Measurements from ENCODE around the gene RGS5. TPM values are rescaled to one million over a fixed set of nuclear protein-coding genes. Genes with fewer than 3 reads are reported as not detected.

Gene RGS5
- total and polyA plus RNA-seq, 3 experiments from 2014 or later = 2.8 to 4.9 (median 3.0) TPM

DNA sequence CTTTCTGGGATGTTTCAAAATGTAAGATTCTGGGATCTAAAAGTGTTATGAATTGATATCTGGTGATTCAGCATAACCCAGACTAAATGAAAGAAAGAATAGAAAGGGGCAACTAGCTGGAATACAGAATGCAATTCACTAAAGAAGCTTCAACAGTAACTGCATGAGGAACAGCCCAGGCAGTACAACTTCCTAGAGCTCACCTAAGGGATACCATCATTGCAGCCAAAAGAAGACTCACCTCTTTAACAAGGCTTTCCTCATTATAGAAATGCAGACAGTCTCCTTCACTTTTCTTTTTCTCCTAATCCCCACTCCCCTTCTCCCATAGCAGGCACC, 6.3 kb downstream of the RGS5 start:
- Histone ChIP-seq H3K4me3 (ENCODE audit: low read length) (no peak overlapping the region), H3K9me3 (ENCODE audit: low read length) (no peaks in the 10 kb centered on the region), H3K27me3 (ENCODE audit: insufficient read depth, low read length, poor library complexity, severe bottlenecking) (no peaks in the 10 kb centered on the region), H3K36me3 (ENCODE audit: insufficient read depth, low read length) (no peaks in the 10 kb centered on the region), H3K4me1 (ENCODE audit: insufficient read depth, low read length) (no peaks in the 10 kb centered on the region), H3K27ac (ENCODE audit: low read depth, low read length) (no peak overlapping the region)
- ChIA-PET POLR2A (no interaction called here), CTCF (no interaction called here)
- H3K4me1 Mint-ChIP-seq = no peaks in the 10 kb centered on the region
- no peaks in the 10 kb centered on the region for H3K36me3 Mint-ChIP-seq
- DNase-seq = no peak
- H3K27me3 Mint-ChIP-seq = no peaks in the 10 kb centered on the region
- no peak overlapping the region for H3K4me3 Mint-ChIP-seq
- H3K9me3 Mint-ChIP-seq = peaks cover 0 to 2% (median 0%) of the 10 kb centered on the region in 5 donors
- no peak overlapping the region for H3K27ac Mint-ChIP-seq

DNA sequence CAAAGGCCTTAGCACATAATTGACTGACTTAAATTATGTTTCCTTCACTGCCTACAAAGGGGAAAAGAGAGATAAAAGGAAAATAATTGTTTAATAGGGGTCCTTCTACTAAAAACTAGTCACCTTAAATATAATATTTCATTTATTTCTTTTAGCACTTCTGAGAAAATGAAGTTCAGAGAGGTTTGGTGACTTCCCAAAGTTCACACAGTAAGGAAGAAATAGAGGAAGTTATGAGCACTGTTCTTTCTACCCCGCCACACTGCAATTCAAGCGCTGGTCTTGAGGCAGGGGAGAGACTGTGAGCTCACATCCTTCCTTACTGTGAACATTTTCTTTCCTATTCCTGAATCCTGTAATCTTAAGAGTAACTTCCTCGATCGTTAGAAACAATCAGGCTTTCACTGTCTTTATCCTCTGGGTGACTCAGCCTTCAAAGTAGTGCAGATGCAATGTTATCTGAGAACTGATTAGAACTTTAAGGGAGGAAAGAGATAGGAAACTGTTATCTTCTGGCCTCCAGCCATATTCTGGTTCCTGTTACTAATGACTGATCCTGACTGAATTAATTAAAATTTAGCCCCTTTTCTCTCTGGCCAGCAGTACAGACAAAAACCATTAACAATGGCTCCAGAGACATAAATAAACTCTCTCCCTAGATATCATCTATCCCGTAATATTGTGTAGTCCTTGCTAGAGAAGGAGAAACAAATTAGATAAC, 6.8 kb downstream of the RGS5 start:
- no peaks in the 10 kb centered on the region for H3K4me1 Mint-ChIP-seq

DNA sequence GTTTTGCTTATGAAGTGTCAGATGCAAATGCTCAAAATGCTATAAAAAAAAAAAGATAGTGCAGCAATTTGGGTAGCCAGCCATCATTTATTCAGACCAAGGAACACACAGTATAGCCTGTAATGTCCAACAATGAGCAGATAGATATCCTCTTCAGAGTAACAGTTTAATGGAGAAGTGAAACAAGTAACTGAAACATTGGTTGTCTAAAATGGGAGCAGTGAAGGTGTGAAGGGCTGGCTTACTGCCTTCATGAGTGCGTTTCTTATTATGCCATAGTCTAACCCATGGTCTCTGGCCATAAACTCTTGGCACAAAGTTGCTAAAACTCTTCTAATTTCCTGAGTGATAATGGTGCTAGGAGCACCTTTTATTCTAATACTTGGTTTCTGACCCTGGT, 11.4 kb downstream of the RGS5 start:
- ChIA-PET CTCF (no interaction called here), POLR2A (no interaction called here)
- H3K4me3 ChIP-seq (ENCODE audit: low read length) = no peak overlapping the region
- no peaks in the 10 kb centered on the region for H3K27me3 ChIP-seq (ENCODE audit: insufficient read depth, low read length, poor library complexity, severe bottlenecking)
- Mint-ChIP-seq H3K9me3 (peaks cover 0 to 4% (median 0%) of the 10 kb centered on the region in 5 donors), H3K4me3 (no peak overlapping the region), H3K4me1 (no peaks in the 10 kb centered on the region), H3K36me3 (peaks cover 0 to 6% (median 0%) of the 10 kb centered on the region in 3 donors), H3K27me3 (peaks cover 0 to 5% of the 10 kb centered on the region in 2 donors), H3K27ac (no peak overlapping the region)
- no peaks in the 10 kb centered on the region for H3K9me3 ChIP-seq (ENCODE audit: low read length)
- no peaks in the 10 kb centered on the region for H3K36me3 ChIP-seq (ENCODE audit: insufficient read depth, low read length)
- H3K4me1 ChIP-seq (ENCODE audit: insufficient read depth, low read length) = no peaks in the 10 kb centered on the region
- no peak overlapping the region for H3K27ac ChIP-seq (ENCODE audit: low read depth, low read length)
- no peak for DNase-seq

More for the DNA sequence above, 6.8 kb downstream of the RGS5 start:
- Mint-ChIP-seq H3K4me3 (no peak overlapping the region), H3K9me3 (peaks cover 0 to 2% (median 0%) of the 10 kb centered on the region in 5 donors), H3K36me3 (no peaks in the 10 kb centered on the region), H3K27ac (no peak overlapping the region), H3K27me3 (no peaks in the 10 kb centered on the region)
- CTCF ChIA-PET = no interaction called here
- POLR2A ChIA-PET = no interaction called here
- no peak overlapping the region for H3K4me3 ChIP-seq (ENCODE audit: low read length)
- H3K4me1 ChIP-seq (ENCODE audit: insufficient read depth, low read length) = no peaks in the 10 kb centered on the region
- DNase-seq = no peak
- H3K27me3 ChIP-seq (ENCODE audit: insufficient read depth, low read length, poor library complexity, severe bottlenecking) = no peaks in the 10 kb centered on the region
- H3K36me3 ChIP-seq (ENCODE audit: insufficient read depth, low read length) = no peaks in the 10 kb centered on the region
- no peak overlapping the region for H3K27ac ChIP-seq (ENCODE audit: low read depth, low read length)
- no peaks in the 10 kb centered on the region for H3K9me3 ChIP-seq (ENCODE audit: low read length)

DNA sequence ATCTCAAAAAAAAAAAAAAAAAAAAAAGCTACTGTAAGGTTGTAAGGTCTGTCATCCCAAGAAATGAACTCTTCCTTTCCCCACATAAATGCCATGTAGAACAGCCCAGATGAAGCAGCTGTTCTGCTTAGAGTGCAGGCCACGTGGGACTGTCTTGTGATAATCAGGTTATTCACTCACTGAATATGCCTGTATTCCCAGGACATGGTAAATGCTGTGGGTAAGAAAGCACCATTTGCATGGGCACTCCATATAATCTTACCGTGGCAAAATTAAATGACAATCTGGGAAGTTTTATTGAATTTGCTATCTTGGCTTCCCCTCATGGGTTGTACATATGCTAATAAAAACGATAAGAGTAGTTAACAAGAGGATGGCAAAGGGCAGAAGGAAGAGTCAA, 13.8 kb downstream of the RGS5 start:
- H3K9me3 ChIP-seq (ENCODE audit: low read length) = no peaks in the 10 kb centered on the region
- peaks cover 0 to 2% (median 0%) of the 10 kb centered on the region in 5 donors for H3K9me3 Mint-ChIP-seq
- no peak overlapping the region for H3K4me3 Mint-ChIP-seq
- ChIA-PET POLR2A (no interaction called here), CTCF (interaction anchor here (1.1 kb wide), 1 partner anchor 12 kb away, joined by 3 read pairs; no protein-coding TSS in a partner anchor)
- no peaks in the 10 kb centered on the region for H3K4me1 Mint-ChIP-seq
- peaks cover 6 to 9% of the 10 kb centered on the region in 2 donors for H3K27me3 Mint-ChIP-seq
- no peaks in the 10 kb centered on the region for H3K36me3 ChIP-seq (ENCODE audit: insufficient read depth, low read length)
- no peak for DNase-seq
- no peak overlapping the region for H3K27ac ChIP-seq (ENCODE audit: low read depth, low read length)
- no peaks in the 10 kb centered on the region for H3K4me1 ChIP-seq (ENCODE audit: insufficient read depth, low read length)
- H3K27me3 ChIP-seq (ENCODE audit: insufficient read depth, low read length, poor library complexity, severe bottlenecking) = no peaks in the 10 kb centered on the region
- no peak overlapping the region for H3K27ac Mint-ChIP-seq
- no peak overlapping the region for H3K4me3 ChIP-seq (ENCODE audit: low read length)
- peaks cover 0 to 6% (median 0%) of the 10 kb centered on the region in 3 donors for H3K36me3 Mint-ChIP-seq

DNA sequence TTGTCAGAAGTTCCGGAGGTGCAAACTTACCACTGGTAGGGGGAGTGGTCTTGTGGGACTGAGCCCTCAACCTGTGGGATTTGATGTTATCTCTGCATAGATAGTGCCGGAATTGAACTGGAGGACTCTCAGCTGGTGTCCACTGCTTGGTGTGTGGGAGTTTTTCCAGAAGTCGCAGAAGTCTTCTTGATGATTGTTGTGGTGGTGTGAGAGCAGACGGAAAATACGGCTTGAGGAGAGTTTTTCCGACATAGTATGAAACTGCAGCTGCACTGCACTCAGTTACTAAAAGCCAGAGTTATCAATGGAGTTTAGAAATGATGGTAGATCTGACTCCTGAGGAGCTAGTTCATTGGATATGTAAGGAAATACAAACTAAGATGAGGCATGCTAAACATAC, 14.9 kb downstream of the RGS5 start:
- Histone ChIP-seq H3K27ac (ENCODE audit: low read depth, low read length) (no peak overlapping the region), H3K27me3 (ENCODE audit: insufficient read depth, low read length, poor library complexity, severe bottlenecking) (no peaks in the 10 kb centered on the region), H3K4me1 (ENCODE audit: insufficient read depth, low read length) (no peaks in the 10 kb centered on the region), H3K9me3 (ENCODE audit: low read length) (no peaks in the 10 kb centered on the region), H3K36me3 (ENCODE audit: insufficient read depth, low read length) (no peaks in the 10 kb centered on the region), H3K4me3 (ENCODE audit: low read length) (no peak overlapping the region)
- Mint-ChIP-seq H3K4me3 (no peak overlapping the region), H3K36me3 (peaks cover 0 to 6% (median 0%) of the 10 kb centered on the region in 3 donors), H3K9me3 (peaks cover 0 to 2% (median 0%) of the 10 kb centered on the region in 5 donors), H3K27ac (no peak overlapping the region), H3K4me1 (no peaks in the 10 kb centered on the region), H3K27me3 (peaks cover 6 to 13% of the 10 kb centered on the region in 2 donors)
- CTCF ChIA-PET = interaction anchor here (1.1 kb wide), 1 partner anchor 11 kb away, joined by 3 read pairs; no protein-coding TSS in a partner anchor
- POLR2A ChIA-PET = no interaction called here
- DNase-seq = no peak

DNA sequence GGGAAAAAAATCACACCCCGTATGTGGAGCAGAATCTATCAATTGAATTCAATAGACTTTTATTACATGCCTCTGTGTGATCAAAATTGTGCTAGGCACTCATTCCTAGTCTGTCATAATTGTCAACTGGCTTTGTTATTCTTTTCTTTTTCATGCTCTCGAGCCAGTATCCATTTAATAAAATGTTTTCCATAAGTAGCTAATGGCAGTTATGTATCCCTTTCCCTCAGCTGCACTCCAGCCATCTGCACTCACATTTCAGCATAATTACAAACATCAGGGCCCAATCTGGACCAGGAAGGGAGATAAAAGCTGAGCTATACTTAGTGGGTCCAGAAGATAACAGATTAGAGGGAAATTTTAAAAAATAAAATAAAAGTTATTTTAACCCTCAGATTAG, 15.9 kb downstream of the RGS5 start:
- POLR2A ChIA-PET = no interaction called here

DNA sequence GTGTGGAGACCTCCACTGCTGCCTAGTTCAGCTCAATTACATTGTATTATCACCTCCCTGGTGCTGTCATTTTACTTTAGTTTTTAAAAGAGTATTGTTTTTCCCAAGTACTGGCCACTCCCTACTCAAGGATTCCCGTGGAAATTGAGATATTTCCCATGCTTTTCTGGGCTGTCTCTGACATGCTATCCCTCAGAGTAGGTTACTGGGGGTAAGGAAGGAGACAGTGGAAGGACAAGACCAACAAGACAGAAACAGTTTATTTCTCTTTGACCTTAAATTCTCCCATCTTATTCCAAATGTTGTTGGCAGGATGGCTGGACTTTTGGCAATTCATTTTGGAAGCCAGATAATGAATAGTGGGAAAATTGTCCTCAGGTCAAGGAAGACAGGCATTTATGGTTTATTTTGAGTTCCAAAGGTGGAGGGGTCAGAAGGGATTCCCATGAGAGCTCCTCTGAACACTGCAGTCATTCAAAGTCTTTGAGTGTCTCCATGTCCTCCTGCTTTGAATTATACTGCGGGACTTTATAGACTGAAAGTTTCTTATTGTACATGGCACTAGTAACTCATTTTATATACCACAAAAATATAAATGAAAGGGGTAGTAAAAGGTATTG, 20.3 kb downstream of the RGS5 start:
- Mint-ChIP-seq H3K27me3 (peaks cover 1 to 13% of the 10 kb centered on the region in 2 donors), H3K36me3 (peaks cover 0 to 3% (median 0%) of the 10 kb centered on the region in 3 donors), H3K9me3 (peaks cover 0 to 2% (median 0%) of the 10 kb centered on the region in 5 donors), H3K4me1 (no peaks in the 10 kb centered on the region), H3K27ac (no peak overlapping the region), H3K4me3 (no peak overlapping the region)
- H3K36me3 ChIP-seq (ENCODE audit: insufficient read depth, low read length) = no peaks in the 10 kb centered on the region
- POLR2A ChIA-PET = no interaction called here
- H3K4me3 ChIP-seq (ENCODE audit: low read length) = no peak overlapping the region
- H3K27me3 ChIP-seq (ENCODE audit: insufficient read depth, low read length, poor library complexity, severe bottlenecking) = no peaks in the 10 kb centered on the region
- H3K4me1 ChIP-seq (ENCODE audit: insufficient read depth, low read length) = no peaks in the 10 kb centered on the region
- H3K9me3 ChIP-seq (ENCODE audit: low read length) = no peaks in the 10 kb centered on the region
- CTCF ChIA-PET = no interaction called here
- no peak for DNase-seq
- no peak overlapping the region for H3K27ac ChIP-seq (ENCODE audit: low read depth, low read length)

More for the DNA sequence above, 15.9 kb downstream of the RGS5 start:
- Mint-ChIP-seq H3K9me3 (peaks cover 0 to 2% (median 0%) of the 10 kb centered on the region in 5 donors), H3K4me3 (no peak overlapping the region), H3K4me1 (no peaks in the 10 kb centered on the region), H3K27me3 (peaks cover 6 to 13% of the 10 kb centered on the region in 2 donors), H3K27ac (no peak overlapping the region), H3K36me3 (peaks cover 0 to 9% (median 0%) of the 10 kb centered on the region in 3 donors)
- CTCF ChIA-PET = no interaction called here
- Histone ChIP-seq H3K36me3 (ENCODE audit: insufficient read depth, low read length) (no peaks in the 10 kb centered on the region), H3K27ac (ENCODE audit: low read depth, low read length) (no peak overlapping the region), H3K9me3 (ENCODE audit: low read length) (no peaks in the 10 kb centered on the region), H3K4me1 (ENCODE audit: insufficient read depth, low read length) (no peaks in the 10 kb centered on the region), H3K4me3 (ENCODE audit: low read length) (no peak overlapping the region), H3K27me3 (ENCODE audit: insufficient read depth, low read length, poor library complexity, severe bottlenecking) (no peaks in the 10 kb centered on the region)
- no peak for DNase-seq

DNA sequence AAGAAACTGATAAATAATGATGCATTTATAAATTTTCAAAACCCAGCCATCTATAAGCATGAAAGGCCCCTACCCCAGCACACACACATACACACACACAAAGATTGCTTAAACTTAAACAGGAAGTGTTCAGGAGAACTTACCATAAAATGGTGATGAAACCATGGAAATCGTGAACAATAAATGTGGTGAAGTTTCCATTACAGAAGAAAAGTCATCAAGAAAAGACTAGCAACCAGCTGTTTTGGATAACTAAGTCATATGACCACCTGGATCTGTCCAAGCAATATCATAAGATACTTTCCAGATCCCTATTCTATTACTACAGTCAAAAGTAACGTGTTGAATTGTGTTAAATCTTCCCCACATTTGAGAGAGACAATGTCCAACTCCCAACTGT, 24.1 kb downstream of the RGS5 start:
- Histone ChIP-seq H3K27ac (ENCODE audit: low read depth, low read length) (no peak overlapping the region), H3K36me3 (ENCODE audit: insufficient read depth, low read length) (no peaks in the 10 kb centered on the region), H3K27me3 (ENCODE audit: insufficient read depth, low read length, poor library complexity, severe bottlenecking) (no peaks in the 10 kb centered on the region), H3K9me3 (ENCODE audit: low read length) (no peaks in the 10 kb centered on the region), H3K4me1 (ENCODE audit: insufficient read depth, low read length) (no peaks in the 10 kb centered on the region), H3K4me3 (ENCODE audit: low read length) (no peak overlapping the region)
- Mint-ChIP-seq H3K9me3 (no peaks in the 10 kb centered on the region), H3K27ac (no peak overlapping the region), H3K4me1 (no peaks in the 10 kb centered on the region), H3K27me3 (peaks cover 0 to 17% of the 10 kb centered on the region in 2 donors), H3K36me3 (peaks cover 0 to 3% (median 0%) of the 10 kb centered on the region in 3 donors), H3K4me3 (no peak overlapping the region)
- ChIA-PET CTCF (no interaction called here), POLR2A (no interaction called here)
- DNase-seq = no peak
